NCI-H187 (cell line): ENCODE measurements around the gene HSD17B1.
"Not testable (repeated sequence)": the region's sequence is repeated elsewhere in the genome, so short reads cannot be mapped to it uniquely, and the experiment has no call there.

Source experiments
- DNase-seq, 2 experiments: peaks; one replicate each; lab custom pipeline; 2025; lab: John Stamatoyannopoulos, UW

Gene HSD17B1

GRCh38 chr17:42547698-42548069 lies 5.0 kb upstream of the HSD17B1 start:
- no peak for DNase-seq

GRCh38 chr17:42548070-42548837 lies 4.5 kb upstream of the HSD17B1 start:
- peak; percentile 37 to 78 for DNase-seq

- DNase-seq, result no peak
Measured at GRCh38 chr17:42548993-42549755, 3.5 kb upstream of the HSD17B1 start.

GRCh38 chr17:42553161-42553818 lies 567 bp downstream of the HSD17B1 start:
- DNase-seq, result no peak

- no peak for DNase-seq
Measured at GRCh38 chr17:42553866-42554249, 1.1 kb downstream of the HSD17B1 start.

GRCh38 chr17:42554250-42555121 lies 1.8 kb downstream of the HSD17B1 start:
- DNase-seq, result peak in 1 of 2 experiments; percentile 44

- no peak for DNase-seq
Measured at GRCh38 chr17:42555122-42555622, 2.4 kb downstream of the HSD17B1 start.

- not testable (repeated sequence) for DNase-seq
Measured at GRCh38 chr17:42555961-42556617, 3.4 kb downstream of the HSD17B1 start.

GRCh38 chr17:42559075-42559474 lies 6.4 kb downstream of the HSD17B1 start:
- DNase-seq, result no peak

- no peak for DNase-seq
Measured at GRCh38 chr17:42560246-42560645, 7.5 kb downstream of the HSD17B1 start.

- peak; percentile 85 to 94 for DNase-seq
Measured at GRCh38 chr17:42561897-42562387, 9.2 kb downstream of the HSD17B1 start, which contains the start of gene COASY. TSS of gene COASY (plus strand) at chr17:42562148. CDS start at chr17:42562623, 475 bp downstream.

GRCh38 chr17:42562388-42563142 lies 9.8 kb downstream of the HSD17B1 start:
- DNase-seq, result no peak

- no peak for DNase-seq
Measured at GRCh38 chr17:42563143-42563509, 10.4 kb downstream of the HSD17B1 start.

GRCh38 chr17:42563543-42563942 lies 10.8 kb downstream of the HSD17B1 start:
- DNase-seq, result no peak

GRCh38 chr17:42563950-42564349 lies 11.2 kb downstream of the HSD17B1 start:
- DNase-seq, result no peak

GRCh38 chr17:42564815-42565522 lies 12.2 kb downstream of the HSD17B1 start:
- DNase-seq, result no peak

- no peak for DNase-seq
Measured at GRCh38 chr17:42565523-42566214, 12.9 kb downstream of the HSD17B1 start.

- DNase-seq, result no peak
Measured at GRCh38 chr17:42566215-42566882, 13.6 kb downstream of the HSD17B1 start.
